Rectal smooth muscle tissue (tissue), 1 donor: Measurements from ENCODE around the gene LAX1.
"Not testable (repeated sequence)": the region's sequence is repeated elsewhere in the genome, so short reads cannot be mapped to it uniquely, and the experiment has no call there.

Experiments used
- H3K27ac ChIP-seq: one replicate; pipeline ENCODE4 v1.7.0; 2013; ENCODE audit warnings: low read depth, low read length, inconsistent platforms
- H3K27me3 ChIP-seq: one replicate; pipeline ENCODE4 v1.7.0; 2013; ENCODE audit warnings: low read length; ENCODE audit not compliant: control insufficient read depth, insufficient read depth
- H3K36me3 ChIP-seq: one replicate; pipeline ENCODE4 v1.7.0; 2013; ENCODE audit warnings: low read length; ENCODE audit not compliant: control insufficient read depth, insufficient read depth
- H3K4me1 ChIP-seq: one replicate; pipeline ENCODE4 v1.7.0; 2013; ENCODE audit warnings: low read length; ENCODE audit not compliant: control insufficient read depth, insufficient read depth
- H3K4me3 ChIP-seq: one replicate; pipeline ENCODE4 v1.7.0; 2013; ENCODE audit warnings: low read length
- H3K9ac ChIP-seq: one replicate; pipeline ENCODE4 v1.7.0; 2013; ENCODE audit warnings: low read length

LAX1 gene

DNA sequence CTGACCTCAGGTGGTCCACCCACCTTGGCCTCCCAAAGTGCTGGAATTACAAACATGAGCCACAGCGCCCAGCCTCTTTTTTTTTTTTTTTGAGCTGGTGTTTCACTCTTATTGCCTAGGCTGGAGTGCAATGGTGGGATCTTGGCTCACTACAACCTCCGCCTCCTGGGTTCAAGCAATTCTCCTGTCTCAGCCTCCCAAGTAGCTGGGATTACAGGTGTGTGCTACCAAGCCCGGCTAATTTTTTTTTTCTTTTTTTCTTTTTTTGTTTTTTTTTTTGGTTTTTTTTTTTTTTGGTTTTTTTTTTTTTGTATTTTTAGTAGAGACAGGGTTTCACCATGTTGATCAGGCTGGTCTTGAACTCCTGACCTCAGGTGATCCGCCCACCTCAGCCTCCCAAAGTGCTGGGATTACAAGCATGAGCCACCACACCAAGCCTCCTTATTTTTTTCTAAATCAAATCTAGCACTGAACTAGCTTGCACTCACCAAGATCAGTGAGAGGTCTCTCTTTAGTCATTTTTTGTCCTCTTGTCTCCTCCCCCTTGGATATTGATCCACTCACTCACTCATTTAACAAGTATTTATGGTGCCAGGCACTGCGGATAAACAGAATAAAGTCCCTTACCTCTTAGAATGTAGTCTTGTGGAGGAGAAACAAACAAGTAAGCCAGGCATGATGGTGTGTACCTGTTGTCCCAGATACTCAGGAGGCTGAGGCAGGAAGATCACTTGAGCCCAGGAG is 13.2 kb upstream of the LAX1 start:
- not testable (repeated sequence) for H3K4me3 ChIP-seq, H3K27me3 ChIP-seq, H3K4me1 ChIP-seq, H3K27ac ChIP-seq, H3K9ac ChIP-seq, H3K36me3 ChIP-seq

DNA sequence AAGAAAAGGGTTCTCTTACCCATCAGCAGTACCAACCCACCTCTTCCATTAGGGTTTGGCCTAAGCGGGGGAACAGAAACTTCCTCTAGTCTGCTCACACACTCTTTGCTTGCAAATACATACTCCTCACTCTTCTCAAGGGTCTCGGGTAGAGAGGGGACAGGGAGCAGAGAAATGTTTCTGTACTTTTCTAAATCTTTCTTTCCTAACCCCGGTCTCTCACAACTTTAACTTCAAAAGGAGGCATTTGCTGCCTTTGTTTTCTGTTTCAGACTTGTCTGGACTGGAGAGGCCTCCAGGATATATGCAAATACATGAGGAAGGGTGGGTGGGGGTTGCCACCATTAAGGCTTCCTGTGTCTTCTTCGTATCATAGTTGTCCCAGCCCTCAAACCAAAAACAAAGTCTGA is 10.5 kb upstream of the LAX1 start:
- Histone ChIP-seq H3K36me3 (no peaks in the 10 kb centered on the region), H3K4me3 (no peak overlapping the region), H3K4me1 (peaks cover 2% of the 10 kb centered on the region), H3K9ac (no peak overlapping the region), H3K27me3 (no peaks in the 10 kb centered on the region), H3K27ac (no peak overlapping the region)

DNA sequence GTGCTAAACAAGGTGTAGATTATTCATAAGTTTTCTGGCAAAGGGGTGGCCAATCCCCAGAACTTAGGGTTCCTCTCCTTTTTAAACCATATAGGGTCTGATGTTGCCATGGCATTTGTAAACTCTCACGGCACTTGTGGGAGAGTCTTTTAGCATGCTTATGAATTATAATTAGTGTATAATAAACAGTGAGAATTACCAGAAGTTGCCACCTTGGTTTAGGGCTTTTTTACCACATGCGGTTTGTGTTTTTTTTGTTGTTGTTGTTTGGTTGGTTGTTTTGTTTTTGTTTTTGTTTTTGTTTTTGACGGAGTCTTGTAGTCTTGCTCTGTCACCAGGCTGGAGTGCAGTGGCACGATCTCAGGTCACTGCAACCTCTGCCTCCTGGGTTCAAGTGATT is 8.9 kb upstream of the LAX1 start:
- no peak overlapping the region for H3K9ac ChIP-seq
- H3K4me1 ChIP-seq = no peaks in the 10 kb centered on the region
- H3K27me3 ChIP-seq = no peaks in the 10 kb centered on the region
- H3K36me3 ChIP-seq = no peaks in the 10 kb centered on the region
- H3K4me3 ChIP-seq = no peak overlapping the region
- no peak overlapping the region for H3K27ac ChIP-seq

GRCh38 chr1:203758749-203759148 is 6.2 kb upstream of the LAX1 start:
- not testable (repeated sequence) for H3K4me3 ChIP-seq, H3K36me3 ChIP-seq, H3K27ac ChIP-seq, H3K9ac ChIP-seq, H3K27me3 ChIP-seq, H3K4me1 ChIP-seq

- Histone ChIP-seq H3K4me3 (no peak overlapping the region), H3K27ac (no peak overlapping the region)
Observed at GRCh38 chr1:203760506-203760905, 4.5 kb upstream of the LAX1 start.

DNA sequence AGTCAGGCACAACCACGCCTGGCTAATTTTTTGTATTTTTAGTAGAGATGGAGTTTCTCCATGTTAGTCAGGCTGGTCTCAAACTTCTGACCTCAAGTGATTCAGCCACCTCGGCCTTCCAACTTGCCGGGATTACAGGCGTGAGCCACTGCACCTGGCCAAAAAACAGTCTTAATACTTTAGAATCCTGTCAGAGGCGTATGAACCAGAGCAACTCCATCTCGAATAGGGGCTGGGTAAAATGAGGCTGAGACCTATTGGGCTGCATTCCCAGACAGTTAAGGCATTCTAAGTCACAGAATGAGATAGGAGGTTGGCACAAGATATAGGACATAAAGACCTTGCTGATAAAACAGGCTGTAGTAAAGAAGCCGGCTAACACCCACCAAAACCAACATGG is 3.0 kb upstream of the LAX1 start:
- not testable (repeated sequence) for H3K4me3 ChIP-seq, H3K36me3 ChIP-seq, H3K27me3 ChIP-seq, H3K9ac ChIP-seq, H3K27ac ChIP-seq, H3K4me1 ChIP-seq

More at GRCh38 chr1:203760506-203760905, 4.5 kb upstream of the LAX1 start:
- H3K27me3 ChIP-seq = no peaks in the 10 kb centered on the region
- H3K36me3 ChIP-seq = no peaks in the 10 kb centered on the region
- H3K4me1 ChIP-seq = no peaks in the 10 kb centered on the region
- no peak overlapping the region for H3K9ac ChIP-seq

DNA sequence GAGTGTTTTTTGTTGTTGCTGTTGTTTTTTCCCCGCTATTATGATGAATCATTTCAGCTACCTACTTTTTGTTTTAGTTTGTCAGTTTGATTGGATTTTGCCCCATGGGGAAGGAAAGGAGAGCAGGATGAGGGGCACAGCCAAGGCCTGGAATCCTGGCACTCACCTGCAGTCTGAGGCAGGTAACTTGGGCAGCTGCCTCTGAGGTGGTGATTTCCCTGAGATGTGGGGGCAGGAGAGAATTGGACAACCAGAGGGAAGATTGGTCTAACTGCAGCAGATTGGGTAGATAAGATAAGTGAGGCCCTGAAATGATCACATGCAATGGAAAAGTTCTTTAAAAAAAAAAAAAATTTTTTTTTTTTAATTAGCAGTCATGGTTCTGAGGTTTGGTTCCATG is 1.5 kb upstream of the LAX1 start:
- Histone ChIP-seq H3K27me3 (no peaks in the 10 kb centered on the region), H3K4me3 (no peak overlapping the region), H3K9ac (no peak overlapping the region), H3K27ac (no peak overlapping the region), H3K36me3 (no peaks in the 10 kb centered on the region), H3K4me1 (no peaks in the 10 kb centered on the region)

- peak overlapping the region; percentile 30 for H3K4me3 ChIP-seq
- no peaks in the 10 kb centered on the region for H3K27me3 ChIP-seq
- H3K4me1 ChIP-seq = no peaks in the 10 kb centered on the region
- H3K36me3 ChIP-seq = no peaks in the 10 kb centered on the region
- H3K9ac ChIP-seq = no peak overlapping the region
- no peak overlapping the region for H3K27ac ChIP-seq
Observed at GRCh38 chr1:203764105-203765028, 616 bp upstream of the LAX1 start.

DNA sequence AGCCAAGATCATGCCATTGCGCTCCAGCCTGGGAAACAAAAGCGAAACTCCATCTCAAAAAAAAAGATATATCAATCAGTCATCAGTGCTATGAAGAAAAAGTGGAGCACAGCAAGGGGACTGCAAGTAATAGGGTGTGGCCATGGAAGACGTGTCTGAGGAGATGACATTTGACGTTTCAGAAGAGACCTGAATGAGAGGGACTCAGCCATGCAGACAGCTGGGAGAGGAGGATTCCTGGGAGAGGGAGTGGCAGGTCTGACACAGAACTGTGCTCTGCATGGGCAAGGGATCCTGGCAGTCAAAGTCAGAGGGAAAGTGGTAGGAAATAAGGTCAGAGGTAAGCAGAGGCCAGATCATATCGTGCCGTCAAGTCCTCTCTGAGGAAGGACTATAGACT is 3.3 kb downstream of the LAX1 start:
- H3K4me1 ChIP-seq = peaks cover 6% of the 10 kb centered on the region
- no peaks in the 10 kb centered on the region for H3K36me3 ChIP-seq
- H3K27me3 ChIP-seq = no peaks in the 10 kb centered on the region
- H3K4me3 ChIP-seq = no peak overlapping the region
- H3K9ac ChIP-seq = no peak overlapping the region
- H3K27ac ChIP-seq = no peak overlapping the region

DNA sequence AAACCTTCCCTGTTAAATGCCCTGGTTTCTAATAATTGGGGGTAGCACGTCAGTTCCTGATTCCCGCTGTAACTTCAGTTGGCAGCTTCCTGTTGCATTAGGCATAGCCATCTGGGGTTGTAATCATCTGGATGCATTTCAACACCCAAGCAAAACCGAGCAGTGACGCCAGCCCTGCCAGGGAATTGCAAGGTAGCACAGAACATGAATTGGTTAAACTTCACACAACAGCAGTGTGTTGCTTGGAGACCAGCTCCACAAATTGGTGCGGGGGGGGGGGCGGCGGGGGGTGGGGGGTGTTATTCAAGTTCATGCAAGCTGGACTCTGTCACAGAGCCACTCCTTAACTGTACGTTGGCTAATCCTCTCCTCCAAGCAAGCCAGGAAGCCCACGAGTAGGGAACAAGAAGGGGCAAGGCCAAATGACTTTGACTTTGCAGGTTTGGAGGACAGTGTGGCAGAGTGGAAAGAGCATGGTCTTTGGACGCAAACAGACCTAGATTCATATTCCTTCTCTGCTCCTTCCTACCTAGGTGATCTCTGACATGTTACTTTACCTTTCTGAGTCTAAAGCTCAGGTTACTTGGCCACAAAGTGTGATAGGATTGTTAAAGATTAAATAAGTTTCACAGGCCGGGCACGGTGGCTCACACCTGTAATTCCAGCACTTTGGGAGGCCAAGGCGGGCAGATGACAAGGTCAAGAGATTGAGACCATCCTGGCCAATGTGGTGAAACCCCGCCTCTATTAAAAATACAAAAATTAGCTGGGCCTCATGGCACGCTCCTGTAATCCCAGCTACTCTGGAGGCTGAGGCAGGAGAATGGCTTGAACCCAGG is 4.7 kb downstream of the LAX1 start:
- peak overlapping the region; percentile 68 for H3K27ac ChIP-seq
- peak overlapping the region; percentile 17 for H3K9ac ChIP-seq
- peaks cover 6% of the 10 kb centered on the region for H3K4me1 ChIP-seq
- peak overlapping the region; percentile 33 for H3K4me3 ChIP-seq
- no peaks in the 10 kb centered on the region for H3K36me3 ChIP-seq
- H3K27me3 ChIP-seq = no peaks in the 10 kb centered on the region

GRCh38 chr1:203771901-203772301 is 6.9 kb downstream of the LAX1 start:
- H3K36me3 ChIP-seq = no peaks in the 10 kb centered on the region
- H3K9ac ChIP-seq = no peak overlapping the region
- H3K27me3 ChIP-seq = no peaks in the 10 kb centered on the region
- H3K27ac ChIP-seq = peak overlapping the region; percentile 69
- H3K4me1 ChIP-seq = peaks cover 6% of the 10 kb centered on the region
- no peak overlapping the region for H3K4me3 ChIP-seq

DNA sequence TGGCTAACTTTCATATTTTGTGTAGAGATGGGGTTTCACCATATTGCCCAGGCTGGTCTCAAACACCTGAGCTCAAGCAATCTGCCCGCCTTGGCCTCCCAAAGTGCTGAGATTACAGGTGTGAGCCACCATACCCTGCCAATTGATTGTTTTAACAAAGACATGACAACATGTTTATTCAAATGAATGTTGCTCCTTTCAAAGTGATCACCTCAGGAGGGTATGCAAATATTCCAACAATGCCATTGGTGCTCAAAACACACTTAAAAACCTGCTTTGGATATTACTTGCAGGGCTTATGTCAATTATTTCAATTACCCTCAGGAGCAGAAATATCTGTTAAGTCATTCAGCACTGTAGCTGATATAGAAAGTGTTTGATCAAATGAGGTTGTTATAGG is 7.9 kb downstream of the LAX1 start:
- Histone ChIP-seq H3K4me1 (peaks cover 6% of the 10 kb centered on the region), H3K27ac (no peak overlapping the region), H3K36me3 (no peaks in the 10 kb centered on the region), H3K9ac (no peak overlapping the region), H3K4me3 (no peak overlapping the region), H3K27me3 (no peaks in the 10 kb centered on the region)
